Hematopoietic multipotent progenitor cell (in vitro differentiated cells): ENCODE results near the gene MEG3. TPM values are rescaled to one million over a fixed set of nuclear protein-coding genes. Genes with fewer than 3 reads are reported as not detected.

Source experiments
- DNase-seq, 3 donors: peaks; one replicate each; pipeline ENCODE4 v3.0.0-alpha.2; 2011 to 2015; ENCODE audit warnings: low read depth in 2 of 3, low spot score in 2 of 3
- total RNA-seq: library from RNA; depleted of rRNA; stranded (reverse); fragments of >200 nt; gene quantifications from one replicate; pipeline ENCODE4 v1.2.3, GENCODE V29; 2012

Gene MEG3
- total RNA-seq, 1 donor: 22.4 TPM

DNA sequence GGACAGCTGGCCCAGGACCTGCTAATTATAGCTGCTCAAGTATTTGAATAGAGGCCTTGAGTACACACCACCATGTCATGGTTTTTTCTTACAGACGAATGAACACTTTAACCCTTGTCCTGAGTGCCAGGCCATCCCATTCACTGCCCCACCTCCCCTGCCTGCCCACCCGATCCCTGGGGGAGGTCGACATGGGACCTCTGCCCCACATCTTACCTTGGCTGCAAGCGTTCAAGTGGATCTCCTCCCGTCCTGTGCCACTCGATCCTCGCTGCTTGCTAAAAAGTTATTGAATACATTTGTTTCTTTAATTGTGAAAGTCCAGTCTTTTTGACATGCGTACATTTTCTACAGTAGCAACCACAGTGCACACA is 67.3 kb downstream of the MEG3 start:
- no peak for DNase-seq

DNA sequence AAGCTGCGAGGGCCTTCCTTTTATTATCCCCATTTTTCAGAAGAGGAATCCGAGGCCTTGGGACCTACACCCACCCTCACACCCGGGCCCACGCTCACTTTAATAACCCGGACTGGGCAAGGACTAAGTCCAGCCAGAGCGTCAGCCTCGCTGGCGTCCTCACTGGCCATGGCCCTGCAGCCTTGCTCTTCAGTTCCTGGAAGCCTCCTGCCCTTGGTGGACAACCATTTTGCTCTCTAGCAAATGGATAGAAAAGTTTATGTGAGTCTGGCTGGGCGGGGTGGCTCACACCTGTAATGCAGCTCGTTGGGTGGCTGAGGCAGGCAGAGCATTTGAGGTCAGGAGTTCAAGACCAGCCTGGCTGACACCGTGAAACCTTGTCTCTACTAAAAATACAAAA is 67.8 kb downstream of the MEG3 start:
- DNase-seq: no peak

DNA sequence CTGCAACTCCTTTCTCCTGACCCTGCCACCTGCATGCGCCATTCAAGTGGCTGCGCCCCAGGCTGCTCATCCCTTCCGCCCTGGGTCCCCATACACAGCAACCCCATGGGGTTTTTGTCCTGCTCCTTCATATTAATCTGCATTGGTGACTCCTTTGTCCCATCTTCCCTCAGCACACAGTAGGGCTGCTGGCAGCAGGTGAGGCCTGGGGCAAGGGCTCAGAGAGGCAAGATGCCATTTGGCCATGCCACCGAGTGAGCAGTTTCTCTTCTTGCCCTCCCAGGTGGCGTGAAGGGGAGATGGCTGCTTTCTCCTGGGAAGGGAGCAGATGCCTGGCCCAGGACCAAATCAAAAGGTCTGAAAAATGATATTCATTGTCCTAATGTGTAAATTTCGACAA is 68.5 kb downstream of the MEG3 start:
- no peak for DNase-seq

DNA sequence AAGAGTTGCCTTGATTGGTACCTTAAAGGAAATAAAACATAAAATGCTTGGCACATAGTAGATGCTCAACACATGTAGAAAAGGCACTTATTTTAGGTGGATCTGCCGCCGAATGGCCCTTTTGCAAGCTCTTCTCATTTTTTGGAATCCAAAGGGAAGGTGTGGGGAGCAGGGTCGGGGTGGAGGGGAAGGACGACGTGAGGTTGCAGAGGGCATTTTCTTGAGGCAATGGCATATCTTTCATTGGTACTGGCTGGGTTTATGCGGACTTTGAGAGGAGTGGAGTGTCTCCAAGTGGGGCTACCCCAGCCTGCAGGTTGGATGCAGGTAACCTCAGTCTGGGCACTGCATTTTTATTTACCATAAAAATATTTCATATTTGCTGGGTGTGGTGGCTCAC is 69.5 kb downstream of the MEG3 start:
- DNase-seq: no peak

DNA sequence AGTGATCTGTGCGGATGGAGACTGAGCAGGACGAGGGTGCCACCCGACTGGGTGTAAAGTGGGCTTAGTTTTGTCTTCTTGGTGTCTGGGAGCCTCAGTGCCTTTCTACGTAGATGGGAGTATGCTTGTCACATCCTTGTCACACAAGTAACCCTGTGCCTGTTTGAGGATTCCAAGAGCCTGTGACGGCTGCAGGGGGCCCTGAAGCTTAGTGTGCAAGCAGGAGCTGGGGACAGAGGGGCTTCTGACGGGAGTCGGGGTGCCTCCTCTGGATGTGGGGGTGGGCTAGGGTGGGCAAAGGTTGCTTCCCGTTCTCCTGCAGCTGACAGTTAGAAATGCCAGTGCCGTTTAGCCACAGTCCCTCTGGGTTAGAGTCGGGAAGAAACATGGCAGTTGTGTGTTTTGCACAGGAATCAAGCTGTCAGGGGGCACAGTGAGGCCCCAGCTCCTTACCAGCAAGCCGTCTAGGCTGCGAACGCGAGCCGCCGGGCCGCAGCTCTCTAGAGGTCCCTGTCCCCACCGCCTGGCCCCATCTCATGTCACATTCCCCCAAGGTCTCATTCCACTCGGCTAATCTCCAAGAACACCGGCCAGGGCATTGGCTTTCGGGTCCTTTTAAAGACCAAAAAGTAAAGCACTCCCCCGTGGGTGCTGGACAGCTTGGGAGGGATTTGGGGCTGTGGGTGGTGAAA is 70.6 kb downstream of the MEG3 start:
- no peak for DNase-seq

DNA sequence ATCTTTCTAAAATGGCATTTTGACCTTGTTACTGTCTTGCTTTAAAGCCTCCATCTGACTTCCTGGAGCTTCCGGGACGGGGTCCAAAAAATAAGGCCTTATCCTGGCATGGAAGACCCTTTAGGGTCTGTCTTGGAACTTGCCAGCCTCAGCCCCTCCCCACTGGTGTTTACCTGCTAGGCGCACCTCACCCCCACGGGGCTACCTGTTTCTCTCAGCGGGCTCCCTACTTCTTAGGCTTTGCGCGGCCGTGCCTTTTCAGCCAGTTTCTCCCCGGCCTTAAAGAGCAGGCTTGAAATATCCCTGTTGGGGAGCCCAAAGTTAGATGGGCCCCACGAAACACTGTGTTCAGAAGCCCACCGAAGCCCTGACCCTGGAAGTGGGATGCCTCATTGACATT is 72.5 kb downstream of the MEG3 start:
- DNase-seq: no peak

DNA sequence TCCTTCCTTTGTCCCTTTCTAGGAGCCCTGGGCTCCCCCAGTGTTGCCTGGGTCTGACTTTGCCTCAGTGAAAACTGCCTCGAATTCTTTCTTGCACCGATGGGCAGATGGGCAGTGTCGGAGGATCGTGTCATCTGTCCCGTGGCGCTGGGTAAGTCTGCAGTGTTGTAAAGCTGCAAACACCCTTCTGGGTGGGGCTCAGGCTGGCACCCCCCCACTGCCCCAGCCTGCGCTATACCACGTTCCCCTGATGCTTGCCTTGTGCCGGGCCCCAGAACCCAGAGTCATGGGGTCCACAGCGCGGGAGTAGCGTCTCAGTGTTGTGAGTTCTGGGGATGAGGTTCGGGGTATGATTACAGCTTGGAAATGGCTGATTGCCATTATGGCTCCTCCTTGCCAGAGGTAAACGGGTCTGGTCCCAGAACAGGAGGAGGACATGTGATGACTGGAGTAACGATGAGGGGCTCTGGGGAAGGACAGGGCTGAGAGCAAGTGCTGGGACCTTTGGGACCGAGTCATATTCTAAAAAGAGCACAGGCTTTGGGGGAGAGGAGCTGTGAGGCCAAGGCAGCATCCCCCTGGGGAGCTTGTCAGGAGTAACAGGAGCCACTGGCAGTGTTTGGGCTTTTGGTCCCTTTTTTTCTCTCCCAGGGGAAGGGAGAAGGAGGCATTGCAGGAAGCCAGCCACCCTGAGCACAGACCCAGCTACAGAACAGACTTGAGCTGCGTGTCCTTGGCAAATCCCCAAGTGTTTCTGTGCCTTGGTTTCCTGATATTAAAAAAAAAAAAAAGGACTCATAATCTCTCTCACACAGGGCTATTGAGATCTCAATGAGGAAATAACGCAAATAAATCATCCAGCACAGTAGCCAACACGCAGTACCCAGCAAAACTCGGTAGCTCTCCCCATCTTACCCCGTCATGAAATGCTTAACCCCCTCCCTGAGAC is 73.3 kb downstream of the MEG3 start:
- peak in 2 of 3 donors; percentile 55 to 80 for DNase-seq

DNA sequence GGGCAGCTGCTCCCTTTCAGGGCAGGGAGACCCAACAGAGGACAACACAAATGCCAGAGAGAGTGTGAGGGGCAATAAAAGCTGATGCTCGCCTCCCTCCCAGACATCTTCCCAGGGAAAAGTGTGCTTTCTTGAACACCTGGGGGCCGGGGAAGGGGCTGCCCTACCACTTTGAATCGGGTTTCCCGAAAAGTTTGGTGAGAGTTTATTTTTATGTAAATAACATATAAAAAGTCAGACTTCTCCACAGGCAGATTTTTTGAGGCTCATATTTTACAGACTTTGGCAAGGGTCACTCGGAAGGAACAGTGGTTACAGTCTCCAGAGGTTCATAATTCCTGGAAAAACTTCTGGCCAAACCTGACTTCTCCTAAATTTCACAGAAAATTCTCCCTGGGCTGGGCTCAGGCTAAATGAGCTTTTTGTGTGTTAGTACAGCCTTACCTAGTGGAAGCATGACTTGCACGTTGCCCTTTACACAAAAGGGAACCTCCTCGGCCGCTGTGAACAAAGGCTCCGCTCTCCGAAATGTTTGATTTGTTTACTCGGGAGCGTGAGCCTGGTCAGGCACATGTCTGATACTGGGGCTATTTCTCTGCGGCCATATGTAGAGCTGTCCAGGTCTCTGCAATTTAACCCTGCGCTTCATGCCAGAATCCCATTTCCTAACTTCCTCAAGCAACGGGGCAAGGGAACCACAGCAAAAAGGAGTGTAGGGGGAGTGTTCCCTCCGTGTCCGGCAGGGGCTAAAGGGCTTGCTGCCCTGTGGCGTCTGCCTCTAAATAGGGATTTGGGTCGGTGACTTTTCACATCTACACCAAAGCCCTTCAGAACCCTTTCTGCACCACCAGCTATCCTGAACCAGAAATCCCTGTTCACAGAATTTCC is 74.2 kb downstream of the MEG3 start:
- peak in 2 of 3 donors; percentile 55 to 75 for DNase-seq

DNA sequence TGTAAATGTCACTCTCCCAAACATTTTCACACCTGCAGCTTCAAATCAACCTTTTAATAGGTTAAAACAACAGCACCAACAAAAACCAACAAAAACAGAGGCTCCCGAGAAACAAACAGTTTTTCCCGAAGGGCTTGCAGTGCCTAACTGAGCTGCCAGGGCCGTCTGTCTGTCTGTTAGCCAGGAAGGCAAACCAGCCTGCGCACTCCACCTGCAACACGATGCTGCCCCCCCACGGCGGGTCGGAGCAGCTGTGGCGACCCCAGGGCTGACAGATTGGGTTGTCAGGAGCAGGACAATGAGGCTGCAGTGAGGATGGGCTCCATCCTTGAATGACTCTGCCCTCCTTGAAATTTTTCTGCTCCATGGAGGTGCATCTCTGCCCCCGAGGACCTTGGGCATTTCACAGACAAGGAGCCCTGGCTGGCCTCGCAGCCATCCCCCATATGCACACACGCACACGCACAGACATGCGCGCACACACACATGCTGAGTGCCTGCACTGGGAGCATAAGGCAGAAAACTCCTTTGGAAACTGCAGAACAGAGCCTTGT is 75.0 kb downstream of the MEG3 start:
- peak in 2 of 3 donors; percentile 30 to 53 for DNase-seq

DNA sequence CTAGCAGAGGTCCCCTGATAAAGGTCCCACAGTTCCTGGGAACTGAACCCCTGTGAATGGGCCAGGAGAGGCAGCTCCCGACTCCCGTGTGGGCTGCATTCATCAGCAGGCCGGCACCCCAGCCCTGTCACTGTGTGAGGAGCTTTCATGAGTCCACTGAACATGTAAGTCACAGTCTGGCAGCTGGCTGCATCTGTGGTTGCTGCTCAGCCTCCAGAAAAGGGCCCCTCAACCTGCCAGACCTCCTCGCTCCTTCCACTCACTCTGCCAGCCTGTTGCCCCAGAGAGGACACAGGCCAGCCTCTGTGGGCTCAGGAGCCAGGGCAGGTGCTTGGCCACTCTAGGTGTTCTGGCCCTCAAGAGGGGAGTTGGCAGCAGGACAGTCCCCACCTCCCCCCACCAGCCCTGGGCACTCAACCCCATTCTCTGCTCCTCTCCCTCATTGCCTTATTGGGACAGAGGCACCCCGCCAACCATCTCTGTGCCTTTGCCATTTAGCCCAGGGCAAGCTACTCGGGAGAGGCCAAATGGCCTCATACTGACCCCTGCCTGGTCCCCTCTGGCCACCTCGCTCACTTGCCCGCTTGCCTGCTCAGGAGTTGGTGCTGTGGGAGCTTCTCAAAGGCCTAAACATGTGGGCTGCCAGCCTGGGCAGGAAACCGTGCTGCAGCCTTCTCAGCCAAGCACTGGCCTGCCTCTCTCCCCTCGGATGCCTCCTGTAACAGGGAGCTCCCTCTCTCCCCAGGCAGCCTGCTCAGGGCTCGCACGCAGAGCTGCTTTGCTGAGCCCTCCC is 75.7 kb downstream of the MEG3 start:
- DNase-seq: no peak

DNA sequence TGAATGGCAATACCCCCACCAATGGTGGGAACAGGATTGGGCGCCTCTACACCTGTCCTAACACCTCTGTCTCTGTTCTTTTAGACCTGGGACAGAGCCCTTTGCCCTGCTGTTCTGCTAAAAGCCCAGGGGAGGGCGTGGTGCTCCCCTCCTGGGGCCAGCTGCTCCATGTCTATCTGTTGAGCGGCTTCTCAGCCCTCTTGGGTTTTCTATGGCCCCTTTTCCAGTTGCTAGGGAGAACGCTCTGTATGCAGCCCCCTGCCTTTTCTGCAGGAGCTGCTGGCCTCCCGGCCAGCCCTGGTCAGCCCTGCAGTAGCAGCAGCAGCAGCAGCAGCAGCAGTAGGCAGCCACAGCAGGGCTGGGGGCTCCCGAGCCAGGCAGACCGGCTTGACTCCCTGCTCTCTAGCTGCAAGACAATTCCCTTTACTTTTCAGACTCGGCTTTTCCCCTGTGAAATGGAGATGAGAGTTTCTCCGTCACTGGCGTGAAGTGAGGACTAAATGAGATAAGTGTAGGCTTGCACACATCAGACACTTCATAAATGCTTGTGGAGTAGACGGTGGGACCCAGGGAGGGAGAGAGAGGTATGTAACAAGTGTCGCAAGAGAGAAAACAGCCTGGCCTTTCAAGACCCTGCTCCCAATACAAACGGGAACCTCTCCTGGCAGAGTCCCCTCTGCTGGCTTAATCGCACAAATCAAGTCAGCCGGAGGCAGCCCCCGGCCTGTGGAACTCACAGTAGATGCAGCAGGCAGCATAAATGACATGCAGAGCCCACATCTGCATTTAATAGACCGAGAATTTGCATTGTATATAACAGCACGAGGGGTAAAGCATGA is 76.6 kb downstream of the MEG3 start:
- no peak for DNase-seq

DNA sequence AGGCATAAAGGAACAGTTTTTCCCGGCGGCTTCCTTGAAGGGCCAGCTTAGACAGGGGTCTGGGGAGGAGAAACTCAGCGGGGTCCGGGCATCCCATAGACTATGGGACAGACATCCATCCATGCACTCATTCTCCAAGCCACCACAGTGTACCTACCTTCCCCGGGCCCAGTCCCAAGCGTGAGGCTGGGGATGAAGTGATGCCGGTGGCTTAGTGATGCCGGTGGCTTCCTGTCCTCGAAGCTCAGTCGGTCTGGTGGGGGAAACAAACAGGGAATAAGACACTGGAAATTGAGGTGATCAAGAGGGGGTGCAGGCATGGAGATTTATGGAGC is 77.2 kb downstream of the MEG3 start:
- DNase-seq: no peak

DNA sequence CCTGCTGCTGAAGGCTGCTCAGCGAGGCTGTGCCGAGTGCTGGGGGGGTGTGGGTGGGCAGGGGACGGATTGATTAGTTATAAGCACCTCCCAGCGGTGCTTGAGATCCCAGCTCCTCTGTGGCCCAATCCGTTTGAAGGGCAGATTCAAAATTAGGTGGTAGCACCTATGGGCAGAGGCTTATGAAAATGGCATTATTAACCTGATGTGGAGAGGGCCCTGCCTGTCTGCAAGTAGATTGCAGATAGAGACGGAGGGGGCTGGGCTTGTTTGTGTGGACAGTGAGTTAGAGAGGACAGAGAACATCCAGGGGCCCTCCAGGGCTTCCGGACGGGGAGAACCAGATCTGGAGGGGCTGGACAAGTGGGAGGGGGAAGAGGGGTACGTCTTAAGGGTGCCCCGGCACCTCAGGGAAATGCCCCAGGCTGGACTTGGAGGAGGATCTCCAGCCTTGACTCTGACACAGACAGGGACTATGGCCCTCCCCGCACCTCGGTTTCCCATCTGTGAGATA is 77.8 kb downstream of the MEG3 start, which contains the start of gene RTL1:
Gene RTL1 (minus strand): TSS at position 51 of the 514 bp plus-strand sequence. CDS start 18,934 bp downstream, outside the sequence.
- DNase-seq: no peak

DNA sequence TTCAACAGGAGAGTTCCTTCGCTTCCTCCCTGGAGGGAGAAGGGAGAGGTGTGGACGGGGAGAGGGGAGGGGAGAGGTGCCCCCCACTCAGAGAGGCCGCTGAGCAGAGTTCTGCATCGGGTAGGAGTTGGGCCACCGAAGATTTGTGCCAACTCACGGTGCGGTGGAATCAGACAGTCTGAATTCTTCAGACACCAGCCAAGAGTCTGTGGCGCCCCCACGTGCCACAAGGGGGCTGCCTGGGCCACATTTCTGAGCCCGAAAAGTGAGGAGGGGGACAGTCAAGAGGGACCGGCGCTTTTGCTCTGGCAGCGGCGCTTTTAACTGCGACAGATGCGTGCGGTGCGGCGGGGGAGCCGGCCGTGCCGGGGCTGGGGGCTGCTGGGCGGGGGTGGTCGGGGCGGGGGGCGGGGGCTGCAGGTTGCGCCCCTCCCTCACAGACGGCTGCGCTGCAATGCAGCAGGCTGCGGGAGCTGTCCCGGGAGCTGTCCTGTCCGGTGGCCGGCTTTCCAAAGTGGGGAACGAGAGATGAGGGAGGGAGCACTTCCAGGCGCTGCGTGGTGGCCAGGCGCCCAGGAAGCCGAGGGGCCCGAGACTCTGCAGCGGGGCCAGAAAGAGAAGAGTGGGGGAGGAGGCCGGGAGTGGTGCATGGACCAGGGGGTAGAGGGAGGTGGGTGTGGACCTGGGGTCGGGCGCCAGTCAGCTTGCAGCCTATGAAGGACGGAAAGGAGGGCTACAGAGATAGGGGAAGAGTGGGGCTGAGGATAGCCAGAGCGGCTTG is 78.6 kb downstream of the MEG3 start:
- peak in 2 of 3 donors; percentile 55 to 77 for DNase-seq

DNA sequence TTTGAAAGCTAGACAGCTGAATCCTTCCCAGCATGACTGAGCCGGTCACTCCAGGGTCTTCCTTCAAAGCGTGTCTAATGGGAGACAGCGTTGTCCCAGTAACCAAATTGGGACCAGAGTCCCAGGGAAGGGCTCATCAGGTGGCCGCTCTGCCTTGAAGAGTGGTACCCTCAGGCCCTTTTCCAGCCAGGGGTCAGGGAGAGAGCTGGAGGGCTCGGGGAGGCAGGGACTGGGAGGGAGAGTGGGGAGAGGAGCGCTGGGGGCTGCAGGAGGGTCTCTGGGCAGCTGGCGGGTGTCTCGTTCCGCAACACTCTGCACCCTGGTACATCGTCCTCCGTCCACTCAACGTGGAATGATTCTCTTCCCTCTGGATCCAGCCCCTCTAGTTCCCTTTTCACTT is 79.2 kb downstream of the MEG3 start:
- DNase-seq: no peak

DNA sequence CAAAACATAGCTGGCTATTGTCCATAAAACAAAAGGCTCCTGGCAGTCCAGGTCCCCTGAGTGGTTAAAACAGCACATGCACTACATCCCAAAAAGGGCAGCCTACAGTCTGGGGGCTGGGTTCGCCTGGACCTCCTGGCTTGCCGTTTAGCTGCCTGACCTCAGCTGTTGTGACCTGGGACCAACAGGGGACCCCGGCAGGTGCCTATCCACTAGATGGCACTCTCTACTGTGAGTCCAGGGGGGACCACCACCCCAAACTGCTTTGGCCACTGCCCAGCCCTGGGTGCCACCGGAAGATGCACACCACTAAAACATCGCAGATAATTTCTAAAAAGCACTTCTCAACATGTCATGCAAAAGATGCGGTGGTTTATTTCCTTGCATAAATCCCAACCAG is 80.5 kb downstream of the MEG3 start:
- peak in 1 of 3 donors; percentile 29 for DNase-seq

DNA sequence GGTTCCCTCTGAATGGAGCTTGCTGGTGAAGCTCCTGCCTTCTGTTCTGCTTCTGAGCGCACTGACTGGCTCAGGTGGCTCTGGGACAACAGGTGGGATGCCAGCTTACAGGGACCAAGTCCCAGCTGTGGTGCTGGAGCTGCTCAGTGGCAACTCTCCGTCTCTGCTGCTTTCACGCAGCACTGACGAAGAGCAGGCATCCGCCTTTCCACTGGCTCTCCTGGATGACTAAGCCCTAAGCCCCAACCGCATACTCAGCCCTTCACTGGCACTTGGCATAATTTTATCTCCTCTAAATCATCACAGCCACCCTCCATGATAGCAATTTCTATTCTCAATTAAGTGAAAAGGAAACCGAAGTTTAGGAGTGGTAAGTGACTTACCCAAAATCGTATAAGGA is 81.3 kb downstream of the MEG3 start:
- no peak for DNase-seq

DNA sequence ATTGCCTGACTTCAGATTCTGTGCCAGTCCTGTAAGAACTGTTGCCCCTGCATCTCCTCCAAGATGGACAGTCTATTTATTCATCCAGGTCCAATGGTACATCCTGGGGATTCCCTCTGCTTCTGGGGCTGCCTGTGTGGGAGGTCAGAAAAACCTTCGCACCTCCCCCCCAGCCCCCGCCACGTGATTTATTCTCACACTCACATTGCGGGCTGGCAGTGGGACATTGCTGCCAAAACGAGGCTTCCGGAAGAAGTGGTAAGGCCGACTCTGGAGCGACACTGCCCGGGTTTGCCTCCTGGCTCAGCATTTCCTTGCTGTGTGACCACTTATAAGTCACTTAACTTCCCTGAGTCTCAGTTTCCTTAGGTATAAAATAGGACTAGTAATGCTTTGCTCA is 83.5 kb downstream of the MEG3 start:
- DNase-seq: no peak
